Keratinocyte (primary cell): ENCODE data around the gene FILIP1.

ENCODE experiments used
- EZH2 ChIP-seq: IDR thresholded peaks from one replicate; pipeline ENCODE4 v1.6.1; 2012; ENCODE audit warnings: inconsistent platforms, mild to moderate bottlenecking, low read length, moderate library complexity
- TF ChIP-seq, protein P1 (sequence below), 3 experiments: IDR thresholded peaks in 1 of 3; conservative IDR thresholded peaks in 1 of 3; optimal IDR thresholded peaks in 1 of 3; 2 replicates in 2 of 3; 3 replicates in 1 of 3; pipeline versions ENCODE3 to v1.5.1; 2011; ENCODE audit warnings: low read length in 3 of 3, mild to moderate bottlenecking in 3 of 3, moderate library complexity in 2 of 3, control low read depth in 1 of 3, inconsistent platforms in 1 of 3; ENCODE audit not compliant: insufficient read depth in 2 of 3; ENCODE audit errors: extremely low read depth in 1 of 3

DNA sequence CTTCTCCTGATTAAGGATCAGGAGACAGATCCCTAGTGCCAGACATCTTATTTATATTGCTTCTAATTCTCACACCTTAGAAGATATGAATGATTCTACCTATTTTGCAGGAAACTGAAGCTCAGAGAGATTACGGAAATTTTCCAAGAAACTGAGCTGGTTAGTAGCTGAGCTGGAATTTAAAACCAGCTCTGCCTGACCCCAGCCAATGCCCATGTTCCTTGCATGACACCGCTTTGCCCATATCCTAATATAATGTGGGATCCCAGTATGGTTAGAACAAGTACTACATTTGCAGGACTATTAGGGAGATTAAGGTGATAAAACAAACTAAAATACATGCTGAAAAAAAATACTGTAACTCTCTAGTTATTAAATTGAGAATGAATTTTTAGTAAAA lies 210.9 kb downstream of the FILIP1 start:
- no peak for TF ChIP-seq EZH2
- TF ChIP-seq, protein P1, sequence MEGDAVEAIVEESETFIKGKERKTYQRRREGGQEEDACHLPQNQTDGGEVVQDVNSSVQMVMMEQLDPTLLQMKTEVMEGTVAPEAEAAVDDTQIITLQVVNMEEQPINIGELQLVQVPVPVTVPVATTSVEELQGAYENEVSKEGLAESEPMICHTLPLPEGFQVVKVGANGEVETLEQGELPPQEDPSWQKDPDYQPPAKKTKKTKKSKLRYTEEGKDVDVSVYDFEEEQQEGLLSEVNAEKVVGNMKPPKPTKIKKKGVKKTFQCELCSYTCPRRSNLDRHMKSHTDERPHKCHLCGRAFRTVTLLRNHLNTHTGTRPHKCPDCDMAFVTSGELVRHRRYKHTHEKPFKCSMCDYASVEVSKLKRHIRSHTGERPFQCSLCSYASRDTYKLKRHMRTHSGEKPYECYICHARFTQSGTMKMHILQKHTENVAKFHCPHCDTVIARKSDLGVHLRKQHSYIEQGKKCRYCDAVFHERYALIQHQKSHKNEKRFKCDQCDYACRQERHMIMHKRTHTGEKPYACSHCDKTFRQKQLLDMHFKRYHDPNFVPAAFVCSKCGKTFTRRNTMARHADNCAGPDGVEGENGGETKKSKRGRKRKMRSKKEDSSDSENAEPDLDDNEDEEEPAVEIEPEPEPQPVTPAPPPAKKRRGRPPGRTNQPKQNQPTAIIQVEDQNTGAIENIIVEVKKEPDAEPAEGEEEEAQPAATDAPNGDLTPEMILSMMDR (optimal IDR thresholded peaks at IDR 0.05 in 1 of 3, IDR thresholded peaks at IDR 0.05 in 1 of 3, conservative IDR thresholded peaks at IDR 0.05 in 1 of 3; ENCODE audit: extremely low read depth in 1 of 3, insufficient read depth in 2 of 3, low read length in 3 of 3): no peak
